ENCODE results near the gene RNF151.

The RNF151 gene

DNA sequence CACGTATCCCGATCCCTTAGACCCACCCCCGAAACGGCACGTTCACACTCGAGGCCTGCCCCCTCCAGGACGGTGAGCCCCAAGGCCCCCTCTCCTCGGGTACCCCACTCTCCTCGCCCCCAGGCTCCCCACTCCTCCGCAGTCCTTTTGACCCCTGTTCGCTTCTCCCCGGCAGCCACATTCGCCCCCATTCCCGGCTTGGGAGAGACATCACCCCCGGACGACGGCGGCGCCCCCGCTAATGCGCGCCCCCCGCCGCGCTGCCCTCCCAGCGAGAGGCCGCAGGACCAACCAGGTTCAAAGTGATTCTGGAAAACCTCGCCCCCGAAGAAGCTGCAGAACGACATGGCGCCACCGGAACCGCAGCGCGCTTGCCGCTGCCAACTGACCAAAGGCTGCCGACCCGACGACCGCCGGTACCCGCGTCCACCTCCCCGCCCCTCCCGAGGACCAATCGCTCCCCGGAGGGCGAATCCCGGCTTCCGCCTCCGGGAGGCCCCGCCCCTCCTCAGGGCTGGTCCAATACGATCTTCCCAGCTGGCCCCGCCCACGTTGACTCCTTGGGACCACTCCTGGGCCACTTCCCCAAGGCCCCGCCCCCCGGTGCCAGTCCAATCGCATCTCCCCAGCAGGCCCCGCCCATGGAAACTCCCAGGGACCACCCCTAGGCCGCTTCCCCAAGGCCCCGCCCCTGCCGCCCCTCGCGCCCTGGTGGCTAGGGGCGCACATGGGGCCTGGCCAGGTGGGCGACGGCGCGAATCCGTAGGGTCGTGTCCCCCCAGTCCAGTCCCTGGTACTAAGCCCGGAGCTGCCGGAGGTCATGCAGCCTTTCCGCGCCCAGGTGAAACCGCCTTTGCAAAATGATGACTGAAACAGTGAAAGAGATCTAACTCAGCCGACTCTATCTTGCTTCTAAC, 23.6 kb upstream of the RNF151 start, which contains the start of gene MSRB1:
Gene MSRB1 (minus strand): TSS at position 390 of the 917 bp plus-strand sequence. CDS start 43 bp downstream, at position 347.
- peak; percentile 100 for DNase-seq (ENCODE audit: low spot score)
- in situ Hi-C loops (cut with MboI; ENCODE audit: low sequenced_read_pairs, unreplicated experiment), result no loop called here
- no peak for TF ChIP-seq CTCF (IDR thresholded peaks at IDR 0.05; ENCODE audit: borderline replicate concordance, control extremely low read depth, extremely low read depth, insufficient read depth, missing control alignments)

DNA sequence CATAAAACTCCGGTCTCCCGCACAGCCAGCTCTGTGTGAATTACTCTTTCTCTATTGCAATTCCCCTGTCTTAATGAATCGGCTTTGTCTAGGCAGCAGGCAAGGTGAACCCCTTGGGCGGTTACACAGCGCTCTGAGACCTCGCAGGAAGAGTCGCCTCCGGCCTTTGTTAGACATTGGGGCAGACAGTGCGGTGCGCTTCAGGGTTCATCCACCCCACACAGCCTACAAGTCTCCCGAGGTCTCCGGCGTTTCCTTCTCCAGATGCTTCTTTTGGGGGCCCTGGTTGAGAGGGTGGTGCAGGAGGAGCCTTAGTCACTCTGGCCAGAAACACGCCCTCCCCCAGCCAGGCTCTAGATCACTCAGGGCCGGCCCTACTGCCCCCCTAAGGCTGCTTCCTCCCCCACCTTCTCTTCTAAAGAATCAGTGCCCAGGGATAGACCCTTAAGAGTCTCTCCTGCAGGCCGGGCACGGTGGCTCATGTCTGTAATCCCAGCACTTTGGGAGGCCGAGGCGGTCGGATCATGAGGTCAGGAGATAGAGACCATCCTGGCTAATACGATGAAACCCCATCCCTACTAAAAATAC, 21.9 kb upstream of the RNF151 start:
- no peak for TF ChIP-seq CTCF (IDR thresholded peaks at IDR 0.05; ENCODE audit: borderline replicate concordance, control extremely low read depth, extremely low read depth, insufficient read depth, missing control alignments)

GRCh38 chr16:1945559-1946391, 20.9 kb upstream of the RNF151 start:
- no peak for DNase-seq (ENCODE audit: low spot score)
- in situ Hi-C loops (cut with MboI; ENCODE audit: low sequenced_read_pairs, unreplicated experiment), result no loop called here
- TF ChIP-seq CTCF (IDR thresholded peaks at IDR 0.05; ENCODE audit: borderline replicate concordance, control extremely low read depth, extremely low read depth, insufficient read depth, missing control alignments), result no peak

More for the DNA sequence above, 21.9 kb upstream of the RNF151 start:
- DNase-seq (ENCODE audit: low spot score), result no peak
- in situ Hi-C loops (cut with MboI; ENCODE audit: low sequenced_read_pairs, unreplicated experiment), result no loop called here

- DNase-seq (ENCODE audit: low spot score), result no peak
- TF ChIP-seq CTCF (IDR thresholded peaks at IDR 0.05; ENCODE audit: borderline replicate concordance, control extremely low read depth, extremely low read depth, insufficient read depth, missing control alignments), result no peak
- in situ Hi-C loops (cut with MboI; ENCODE audit: low sequenced_read_pairs, unreplicated experiment), result no loop called here
Measured at GRCh38 chr16:1946495-1947368, 19.9 kb upstream of the RNF151 start.

- in situ Hi-C loops (cut with MboI; ENCODE audit: low sequenced_read_pairs, unreplicated experiment), result no loop called here
- DNase-seq (ENCODE audit: low spot score), result no peak
- no peak for TF ChIP-seq CTCF (IDR thresholded peaks at IDR 0.05; ENCODE audit: borderline replicate concordance, control extremely low read depth, extremely low read depth, insufficient read depth, missing control alignments)
Measured at GRCh38 chr16:1947369-1947670, 19.3 kb upstream of the RNF151 start.
